ENCODE measurements around the gene DIPK1B. TPM values are rescaled to one million over a fixed set of nuclear protein-coding genes. Genes with fewer than 3 reads are reported as not detected.
"Not testable (repeated sequence)": the region's sequence is repeated elsewhere in the genome, so short reads cannot be mapped to it uniquely, and the experiment has no call there.

Gene DIPK1B
- total and polyA plus RNA-seq, 10 donors = 5.2 to 26.5 (median 12.3) TPM

DNA sequence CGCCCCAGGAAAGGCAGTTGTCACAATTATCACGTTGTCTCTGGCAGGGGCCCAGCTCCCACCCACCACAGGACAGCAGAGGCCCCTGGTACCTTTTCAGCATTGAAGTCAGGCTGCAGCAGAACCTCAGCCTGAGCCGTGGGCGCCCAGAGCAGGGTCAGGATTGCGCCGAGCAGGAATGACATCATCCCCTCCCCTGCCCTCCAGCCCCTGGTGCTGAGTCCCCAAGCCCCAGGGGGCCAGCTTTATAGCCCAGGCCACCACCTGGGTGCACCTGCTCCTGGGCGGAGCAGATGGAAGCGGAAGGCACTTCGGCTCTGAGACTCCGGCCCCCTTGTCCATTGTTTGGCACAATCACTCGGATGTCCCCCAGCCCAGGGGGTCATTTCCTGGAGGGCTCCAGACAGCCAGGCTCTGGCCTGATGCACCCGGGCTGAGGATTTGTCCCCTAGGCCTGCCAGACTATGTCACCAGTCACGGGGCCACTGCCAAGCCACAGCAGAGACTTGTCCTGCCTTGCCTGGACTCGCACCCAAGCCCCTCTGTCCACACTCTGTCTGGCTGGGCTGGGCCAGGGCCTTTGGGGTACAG, 52.0 kb downstream of the DIPK1B start, which contains the start of gene LCN15:
Gene LCN15 (minus strand): TSS at position 218 of the 591 bp plus-strand sequence. CDS start 30 bp downstream, at position 188.
- peaks cover 0 to 70% (median 8%) of the 10 kb centered on the region in 7 donors for H3K27me3 ChIP-seq (replicated peaks in 1 of 7)
- TF ChIP-seq POLR2A (IDR thresholded peaks at IDR 0.05) (no peak), POLR2AphosphoS5 (IDR thresholded peaks at IDR 0.05) (no peak), CTCF (IDR thresholded peaks at IDR 0.05 in 8 of 11, conservative IDR thresholded peaks at IDR 0.05 in 3 of 11) (no peak)
- H3K36me3 ChIP-seq = no peaks in the 10 kb centered on the region
- no peak for DNase-seq
- H3K27ac ChIP-seq = peak within 1 kb of the TSS in 1 of 8 donors; percentile 34
- no peak within 1 kb of the TSS for H3K4me3 ChIP-seq
- H3K4me1 ChIP-seq = peaks cover 0 to 61% (median 25%) of the 10 kb centered on the region in 6 donors
- H3K9me3 ChIP-seq = no peaks in the 10 kb centered on the region
- intact Hi-C loops (cut with DNase I; ENCODE audit: low total_unique reads) = no loop called here
- 60 to 82% (median 73%) methylated on average over 4 to 14 of the region's 14 CpGs for WGBS, 5 donors

- WGBS, 5 donors = 83 to 91% (median 90%) methylated on average over 5 to 14 of the region's 14 CpGs
- intact Hi-C loops (cut with DNase I; ENCODE audit: low total_unique reads) = no loop called here
These were observed 52.7 kb downstream of the DIPK1B start for GRCh38 chr9:136765041-136765440.

DNA sequence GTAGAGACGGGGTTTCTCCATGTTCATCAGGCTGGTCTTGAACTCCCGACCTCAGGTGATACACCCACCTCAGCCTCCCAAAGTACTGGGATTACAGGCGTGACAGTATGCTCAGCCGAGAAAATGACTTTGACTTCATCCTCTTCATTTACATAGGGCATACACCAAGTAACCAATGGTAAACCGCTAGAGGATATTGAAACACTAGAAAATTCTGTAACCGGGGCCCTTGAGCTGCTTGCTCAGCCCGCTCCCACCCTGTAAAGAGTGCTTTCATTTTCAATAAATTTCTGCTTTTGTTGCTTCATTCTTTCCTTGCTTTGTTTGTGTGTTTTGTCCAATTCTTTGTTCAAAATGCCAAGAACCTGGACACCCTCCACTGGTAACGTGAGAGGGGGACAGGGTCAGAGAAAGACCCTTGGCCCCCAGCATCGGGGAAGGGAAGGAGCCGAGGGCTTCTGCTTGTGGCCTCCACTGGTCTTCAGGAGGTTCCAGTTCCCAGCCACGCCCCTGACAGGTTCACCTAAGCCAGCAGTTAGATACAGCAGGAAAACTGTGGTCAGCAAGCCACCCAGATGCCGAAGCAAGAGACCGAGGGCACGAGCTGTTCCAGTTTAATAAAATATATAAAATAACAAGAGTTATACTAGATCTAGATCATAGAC, 53.5 kb downstream of the DIPK1B start:
- H3K9me3 ChIP-seq; intact Hi-C loops (cut with DNase I; ENCODE audit: low total_unique reads); DNase-seq; H3K36me3 ChIP-seq; H3K4me3 ChIP-seq: not testable (repeated sequence)
- H3K27ac ChIP-seq = peak overlapping the region in 4 of 8 donors; percentile 33 to 53 (median 34)
- WGBS, 5 donors = 59 to 81% (median 72%) methylated on average over 14 of the region's 14 CpGs
- peaks cover 0 to 50% (median 14%) of the 10 kb centered on the region in 6 donors for H3K4me1 ChIP-seq
- H3K27me3 ChIP-seq (replicated peaks in 1 of 7) = peaks cover 0 to 62% (median 8%) of the 10 kb centered on the region in 7 donors

More at GRCh38 chr9:136765041-136765440, 52.7 kb downstream of the DIPK1B start:
- H3K4me1 ChIP-seq = peaks cover 0 to 59% (median 23%) of the 10 kb centered on the region in 6 donors
- H3K27me3 ChIP-seq (replicated peaks in 1 of 7) = peaks cover 0 to 68% (median 8%) of the 10 kb centered on the region in 7 donors
- H3K9me3 ChIP-seq = no peaks in the 10 kb centered on the region
- H3K4me3 ChIP-seq = no peak overlapping the region
- H3K36me3 ChIP-seq = no peaks in the 10 kb centered on the region
- H3K27ac ChIP-seq = no peak overlapping the region
- no peak for TF ChIP-seq POLR2A (IDR thresholded peaks at IDR 0.05)
- peak in 1 of 3 donors; percentile 36 for TF ChIP-seq POLR2AphosphoS5 (IDR thresholded peaks at IDR 0.05)
- no peak for DNase-seq

- TF ChIP-seq CTCF (IDR thresholded peaks at IDR 0.05 in 8 of 11, conservative IDR thresholded peaks at IDR 0.05 in 3 of 11) = peak in 6 of 11 experiments; percentile 16 to 54 (median 44)
- peaks cover 0 to 46% (median 10%) of the 10 kb centered on the region in 6 donors for H3K4me1 ChIP-seq
- DNase-seq; H3K36me3 ChIP-seq; H3K4me3 ChIP-seq; intact Hi-C loops (cut with DNase I; ENCODE audit: low total_unique reads); H3K9me3 ChIP-seq: not testable (repeated sequence)
- 38 to 51% (median 43%) methylated on average over 11 to 18 of the region's 18 CpGs for WGBS, 5 donors
- peak overlapping the region in 4 of 8 donors; percentile 33 to 55 (median 44) for H3K27ac ChIP-seq
- H3K27me3 ChIP-seq (replicated peaks in 1 of 7) = peaks cover 0 to 60% (median 8%) of the 10 kb centered on the region in 7 donors
These were observed 54.2 kb downstream of the DIPK1B start for GRCh38 chr9:136766410-136767120.
